PFSK-1 (cell line): ENCODE measurements around the gene KLHL17.

Experiments used
- POLR2AphosphoS5 ChIP-seq: IDR thresholded peaks from 2 replicates; pipeline ENCODE4 v1.6.1; 2012; ENCODE audit warnings: low read depth, mild to moderate bottlenecking, control low read depth, low read length, moderate library complexity
- TAF1 ChIP-seq: IDR thresholded peaks from 2 replicates; pipeline ENCODE4 v1.6.1; 2012; ENCODE audit warnings: low read length, control low read depth, borderline replicate concordance; ENCODE audit not compliant: insufficient read depth

- TF ChIP-seq POLR2AphosphoS5, result no peak
- no peak for TF ChIP-seq TAF1
Observed at GRCh38 chr1:974293-974640, 13.9 kb downstream of the KLHL17 start.
